ENCODE data around the gene GPR183.

DNA sequence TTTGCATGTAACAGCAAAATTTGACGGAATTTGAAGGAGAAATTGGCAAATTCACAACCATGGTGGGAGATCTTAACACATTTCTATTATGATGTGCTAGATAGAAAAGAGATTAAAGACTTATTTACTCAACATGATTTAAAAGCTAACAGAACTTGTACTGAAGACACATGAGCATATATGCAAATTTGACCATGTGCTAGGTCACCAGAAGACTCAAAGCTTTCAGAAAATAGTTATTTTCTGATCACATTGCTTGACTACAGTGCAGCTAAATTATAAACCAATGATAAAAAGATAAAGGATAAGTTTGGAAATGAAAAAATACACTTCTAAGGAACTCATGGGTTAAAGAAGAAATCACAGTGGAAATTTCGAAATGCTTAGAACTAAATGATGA lies 9.1 kb downstream of the GPR183 start:
- TF ChIP-seq, protein P1, sequence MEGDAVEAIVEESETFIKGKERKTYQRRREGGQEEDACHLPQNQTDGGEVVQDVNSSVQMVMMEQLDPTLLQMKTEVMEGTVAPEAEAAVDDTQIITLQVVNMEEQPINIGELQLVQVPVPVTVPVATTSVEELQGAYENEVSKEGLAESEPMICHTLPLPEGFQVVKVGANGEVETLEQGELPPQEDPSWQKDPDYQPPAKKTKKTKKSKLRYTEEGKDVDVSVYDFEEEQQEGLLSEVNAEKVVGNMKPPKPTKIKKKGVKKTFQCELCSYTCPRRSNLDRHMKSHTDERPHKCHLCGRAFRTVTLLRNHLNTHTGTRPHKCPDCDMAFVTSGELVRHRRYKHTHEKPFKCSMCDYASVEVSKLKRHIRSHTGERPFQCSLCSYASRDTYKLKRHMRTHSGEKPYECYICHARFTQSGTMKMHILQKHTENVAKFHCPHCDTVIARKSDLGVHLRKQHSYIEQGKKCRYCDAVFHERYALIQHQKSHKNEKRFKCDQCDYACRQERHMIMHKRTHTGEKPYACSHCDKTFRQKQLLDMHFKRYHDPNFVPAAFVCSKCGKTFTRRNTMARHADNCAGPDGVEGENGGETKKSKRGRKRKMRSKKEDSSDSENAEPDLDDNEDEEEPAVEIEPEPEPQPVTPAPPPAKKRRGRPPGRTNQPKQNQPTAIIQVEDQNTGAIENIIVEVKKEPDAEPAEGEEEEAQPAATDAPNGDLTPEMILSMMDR (conservative IDR thresholded peaks at IDR 0.05 in 1 of 2, IDR thresholded peaks at IDR 0.05 in 1 of 2; ENCODE audit: extremely low read depth in 1 of 2, insufficient read depth in 1 of 2, low read depth in 1 of 2, low read length in 2 of 2): no peak
- no peak for TF ChIP-seq EZH2 (IDR thresholded peaks at IDR 0.05; ENCODE audit: borderline replicate concordance, low read length)

Data from mammary epithelial cell (primary cell).